Stimulated activated naive CD4-positive, alpha-beta T cell treated with Interleukin-2 at 50 U/mL for 16 hours (primary cell): ENCODE results near the gene SULT6B1.
"Not testable (repeated sequence)": the region's sequence is repeated elsewhere in the genome, so short reads cannot be mapped to it uniquely, and the experiment has no call there.

ENCODE experiments used
- DNase-seq: peaks from one replicate; lab custom pipeline; 2025; lab: John Stamatoyannopoulos, UW

Gene SULT6B1

GRCh38 chr2:37188570-37188969, at the start of gene SULT6B1:
Gene SULT6B1, minus strand, starts transcription at chr2:37188670. Its CDS starts 30 bp downstream, at chr2:37188640.
- no peak for DNase-seq

- DNase-seq: peak; percentile 28
Measured at GRCh38 chr2:37232131-37232933, 43.9 kb upstream of the SULT6B1 start.

GRCh38 chr2:37231241-37232130, 43.0 kb upstream of the SULT6B1 start, which contains the start of the genes CEBPZ and NDUFAF7:
Gene CEBPZ, minus strand, starts transcription at chr2:37231596. Its CDS starts 29 bp downstream, at chr2:37231567.
Gene NDUFAF7, plus strand, starts transcription at chr2:37231658. Its CDS starts 48 bp downstream, at chr2:37231706.
- peak; percentile 92 for DNase-seq

- DNase-seq: no peak
Measured at GRCh38 chr2:37230581-37230980, 42.1 kb upstream of the SULT6B1 start.

GRCh38 chr2:37228788-37229187, 40.3 kb upstream of the SULT6B1 start:
- no peak for DNase-seq

- DNase-seq: no peak
Measured at GRCh38 chr2:37226863-37227262, 38.4 kb upstream of the SULT6B1 start.

GRCh38 chr2:37225129-37225528, 36.7 kb upstream of the SULT6B1 start:
- DNase-seq: not testable (repeated sequence)

GRCh38 chr2:37224063-37224462, 35.6 kb upstream of the SULT6B1 start:
- no peak for DNase-seq

- DNase-seq: no peak
Measured at GRCh38 chr2:37223131-37223530, 34.7 kb upstream of the SULT6B1 start.

GRCh38 chr2:37219046-37219445, 30.6 kb upstream of the SULT6B1 start:
- no peak for DNase-seq

GRCh38 chr2:37215250-37215649, 26.8 kb upstream of the SULT6B1 start:
- no peak for DNase-seq

- no peak for DNase-seq
Measured at GRCh38 chr2:37211939-37212338, 23.5 kb upstream of the SULT6B1 start.

- DNase-seq: no peak
Measured at GRCh38 chr2:37211212-37211611, 22.7 kb upstream of the SULT6B1 start.

- not testable (repeated sequence) for DNase-seq
Measured at GRCh38 chr2:37206760-37207159, 18.3 kb upstream of the SULT6B1 start.

GRCh38 chr2:37205689-37206341, 17.3 kb upstream of the SULT6B1 start:
- DNase-seq: no peak

- not testable (repeated sequence) for DNase-seq
Measured at GRCh38 chr2:37205071-37205661, 16.7 kb upstream of the SULT6B1 start.

- DNase-seq: no peak
Measured at GRCh38 chr2:37203708-37204107, 15.2 kb upstream of the SULT6B1 start.

- DNase-seq: peak; percentile 7
Measured at GRCh38 chr2:37201766-37202165, 13.3 kb upstream of the SULT6B1 start.

GRCh38 chr2:37201208-37201607, 12.7 kb upstream of the SULT6B1 start:
- DNase-seq: no peak

- DNase-seq: no peak
Measured at GRCh38 chr2:37198681-37199065, 10.2 kb upstream of the SULT6B1 start.

GRCh38 chr2:37196320-37197195, 8.1 kb upstream of the SULT6B1 start, which contains the start of gene CEBPZOS:
Gene CEBPZOS, plus strand, starts transcription at chr2:37196496. Its CDS starts 3,209 bp downstream, at chr2:37199705.
- peak; percentile 80 for DNase-seq
